K562 (cell line): Measurements from ENCODE around the gene SLC36A2. TPM values are rescaled to one million over a fixed set of nuclear protein-coding genes. Genes with fewer than 3 reads are reported as not detected.

Experiments used
- ATAC-seq: fragments of 200-7000 bp; cut with Tn5 transposase; 3 replicates; pipeline ENCODE4 v1.9.1; 2020; ENCODE audit warnings: moderate library complexity
- BruUV-seq: library from RNA; stranded (reverse); fragments of 400-500 nt; replicated peaks from 2 replicates; lab custom pipeline; 2021; lab: Mats Ljungman, UMichigan
- CTCF ChIA-PET: fragments of 300-600 bp; formaldehyde crosslinking; extraction: SDS; loops from one replicate; lab custom pipeline; 2021; ENCODE audit warnings: low intra/inter-chr PET ratio; lab: Yijun Ruan, JAX
- POLR2A ChIA-PET: fragments of 300-600, 350-650 bp; sonication (Branson Sonifier 250); formaldehyde crosslinking; extraction: SDS; loops from one replicate; lab custom pipeline; 2021; ENCODE audit warnings: antibody characterized with exemption, inconsistent platforms; lab: Yijun Ruan, JAX
- DNase-seq, 4 experiments: peaks; one replicate each; pipeline versions ENCODE4 v3.0.0 to v3.0.0-alpha.2; 2011 to 2018; ENCODE audit warnings: low spot score in 3 of 4, mixed read lengths in 3 of 4; ENCODE audit errors: extremely low read depth in 1 of 4
- FAIRE-seq: peaks from 2 replicates; lab custom pipeline; 2011; peaks lifted over from hg19 to GRCh38; lab: Jason Lieb, UNC
- H2AFZ ChIP-seq: 2 replicates; pipeline ENCODE4 v1.6.0; 2011; ENCODE audit warnings: low read depth, low read length, control low read depth, inconsistent platforms
- H3K27ac ChIP-seq: fragments of 200-600 bp; 3 replicates; pipeline ENCODE4 v1.8.0; 2011; ENCODE audit warnings: low read depth, mild to moderate bottlenecking, control low read depth, inconsistent platforms, low read length, moderate library complexity, mixed read lengths; ENCODE audit errors: extremely low read depth
- H3K27me3 ChIP-seq, 2 experiments: fragments of 300-600 bp in 1 of 2; 2 replicates in 1 of 2; 3 replicates in 1 of 2; pipeline versions ENCODE4 v1.6.0 to v1.8.0; 2011; ENCODE audit warnings: inconsistent platforms in 2 of 2, low read length in 2 of 2, mild to moderate bottlenecking in 1 of 2, mixed read lengths in 1 of 2, moderate library complexity in 1 of 2; ENCODE audit not compliant: control insufficient read depth in 2 of 2, insufficient read depth in 2 of 2
- H3K36me3 ChIP-seq: fragments of 300-600 bp; 3 replicates; pipeline ENCODE4 v1.8.0; 2011; ENCODE audit warnings: mild to moderate bottlenecking, low read length, inconsistent platforms; ENCODE audit not compliant: control insufficient read depth, insufficient read depth
- H3K4me1 ChIP-seq, 2 experiments: fragments of 200-600 bp in 1 of 2; replicated peaks in 1 of 2; 2 replicates in 1 of 2; 3 replicates in 1 of 2; pipeline versions ENCODE4 v1.5.1 to v1.8.0; 2011; ENCODE audit warnings: inconsistent platforms in 2 of 2, low read length in 2 of 2, mild to moderate bottlenecking in 1 of 2, mixed read lengths in 1 of 2, moderate library complexity in 1 of 2; ENCODE audit not compliant: control insufficient read depth in 2 of 2, insufficient read depth in 2 of 2
- H3K4me2 ChIP-seq: 2 replicates; pipeline ENCODE4 v1.6.1; 2011; ENCODE audit warnings: low read length, control low read depth, inconsistent platforms, mixed read lengths; ENCODE audit not compliant: insufficient read depth
- H3K4me3 ChIP-seq: fragments of 200-600 bp; sonication (generic), shearing (Covaris generic); 2 replicates; pipeline ENCODE4 v1.5.1; 2016; ENCODE audit warnings: control low read depth, inconsistent platforms
- H3K79me2 ChIP-seq: fragments of 200-600 bp; 3 replicates; pipeline ENCODE4 v1.8.0; 2011; ENCODE audit warnings: low read length, inconsistent platforms; ENCODE audit not compliant: control insufficient read depth, insufficient read depth
- H3K9ac ChIP-seq, 2 experiments: 2 replicates each; pipeline versions ENCODE4 v1.6.0 to v1.6.1; 2011; ENCODE audit warnings: low read depth in 2 of 2, low read length in 2 of 2, control low read depth in 1 of 2, inconsistent platforms in 1 of 2, mild to moderate bottlenecking in 1 of 2, mixed read lengths in 1 of 2; ENCODE audit not compliant: insufficient read depth in 1 of 2
- H3K9me1 ChIP-seq: one replicate; pipeline ENCODE4 v1.6.0; 2011; ENCODE audit warnings: inconsistent platforms, mild to moderate bottlenecking, low read length, moderate library complexity; ENCODE audit not compliant: control insufficient read depth, insufficient read depth
- H3K9me3 ChIP-seq: replicated peaks from 2 replicates; pipeline ENCODE4 v1.5.1; 2011; ENCODE audit warnings: low read depth, low read length, inconsistent platforms; ENCODE audit not compliant: control insufficient read depth, insufficient read depth
- H4K20me1 ChIP-seq: replicated peaks from 2 replicates; pipeline ENCODE4 v1.6.1; 2011; ENCODE audit warnings: low read length, inconsistent platforms, mixed read lengths; ENCODE audit not compliant: control insufficient read depth, insufficient read depth
- ATF4 ChIP-seq: fragments of 450-650 bp; formaldehyde crosslinking; IDR thresholded peaks from 2 replicates; pipeline ENCODE4 v1.4.0; 2022; ENCODE audit warnings: mild to moderate bottlenecking, moderate library complexity
- THRB ChIP-seq: fragments of 450-650 bp; formaldehyde crosslinking; conservative IDR thresholded peaks from 2 replicates; pipeline ENCODE4 v1.4.0; 2022; ENCODE audit warnings: mild to moderate bottlenecking, missing genetic modification characterization
- ZNF551 ChIP-seq: fragments of 250-450 bp; sonication (Bioruptor Pico); IDR thresholded peaks from 2 replicates; pipeline ENCODE4 v1.5.0; 2021; ENCODE audit warnings: mild to moderate bottlenecking, moderate library complexity
- WGBS: fragments of 100-300 bp; shearing (Covaris generic); methylation state at CpG from one replicate; pipeline ENCODE4 v1.1.6; 2016; ENCODE audit warnings: low coverage, mixed read lengths; ENCODE audit not compliant: insufficient coverage; ENCODE audit errors: missing lambda C conversion rate; 5-methylcytosine and 5-hydroxymethylcytosine counted together
- in situ Hi-C: fragments of 300-500 bp; cut with MboI; formaldehyde crosslinking; loops from 4 replicates; pipeline ENCODE4 v1.15.0; 2018; ENCODE audit warnings: inconsistent platforms, mixed read lengths
- intact Hi-C: fragments of 100-400 bp; cut with micrococcal nuclease; formaldehyde crosslinking; loops from 2 replicates; pipeline ENCODE4 v1.14.2; 2022
- polyA plus RNA-seq, 8 experiments: library from polyadenylated mRNA; depleted of rRNA in 4 of 8; stranded (reverse) in 5 of 8; unstranded in 3 of 8; fragments of >200 nt; fragmentation: Nextera tagmentation in 2 of 8; fragmentation: Illumina TruSeq in 1 of 8; extraction: Ambion mirVana in 2 of 8; extraction: Trizol in 1 of 8; gene quantifications; 2 replicates each; pipeline versions ENCODE4 v1.2.1 to v1.2.3, GENCODE V29; 2011 to 2014; ENCODE audit warnings: inconsistent platforms in 1 of 8, missing spikeins in 1 of 8
- total RNA-seq, 7 experiments: library from RNA; depleted of rRNA in 6 of 7; stranded (reverse); fragments of >200 nt in 6 of 7; fragmentation: Illumina TruSeq in 2 of 7; extraction: Trizol in 2 of 7; gene quantifications; 2 replicates each; pipeline versions ENCODE4 v1.2.1 to v1.2.3, GENCODE V29; 2011 to 2021; ENCODE audit warnings: low replicate concordance in 1 of 7

SLC36A2 gene
- total and polyA plus RNA-seq, 9 of the 15 experiments (the other 6 are each of a cell fraction or from before 2014, with no cell fraction given) = not detected

- Histone ChIP-seq H3K4me1 (no peaks in the 10 kb centered on the region), H3K27ac (no peak overlapping the region), H3K9me3 (no peaks in the 10 kb centered on the region), H3K27me3 (peaks cover 25 to 31% of the 10 kb centered on the region in 2 experiments)
- in situ Hi-C loops = no loop called here
- no peak for ATAC-seq
- intact Hi-C loops = no loop called here
- no peak for DNase-seq
- BruUV-seq = no TSS peak
- WGBS = 0% methylated on average over 6 of the region's 6 CpGs
- TF ChIP-seq ATF4 (CRISPR knock-in tag) (no peak), ZNF551 (CRISPR knock-in tag) (no peak), THRB (CRISPR knock-in tag) (no peak)
- TF ChIP-seq, all 486 proteins: peak for 0
- Histone ChIP-seq H3K4me2 (no peak overlapping the region), H3K36me3 (no peaks in the 10 kb centered on the region), H3K4me3 (no peak overlapping the region), H4K20me1 (no peaks in the 10 kb centered on the region), H3K9me1 (no peaks in the 10 kb centered on the region), H3K9ac (no peak overlapping the region), H3K79me2 (no peaks in the 10 kb centered on the region), H2AFZ (no peak overlapping the region)
- CTCF ChIA-PET = no interaction called here
- no peak for FAIRE-seq
- POLR2A ChIA-PET = no interaction called here
Measured at GRCh38 chr5:151381899-151382298, 34.5 kb upstream of the SLC36A2 start.
